ENCODE measurements around the gene CEP250.
"Not testable (repeated sequence)": the region's sequence is repeated elsewhere in the genome, so short reads cannot be mapped to it uniquely, and the experiment has no call there.

CEP250 gene

GRCh38 chr20:35497320-35497719 is 41.9 kb downstream of the CEP250 start:
- no peak for DNase-seq (ENCODE audit: low read depth)

- DNase-seq (ENCODE audit: low read depth): no peak
Observed at GRCh38 chr20:35497780-35498189, 42.4 kb downstream of the CEP250 start.

- no peak for DNase-seq (ENCODE audit: low read depth)
Observed at GRCh38 chr20:35499271-35499670, 43.9 kb downstream of the CEP250 start.

GRCh38 chr20:35502352-35502751 is 47.0 kb downstream of the CEP250 start:
- no peak for DNase-seq (ENCODE audit: low read depth)

GRCh38 chr20:35503281-35503680 is 47.9 kb downstream of the CEP250 start:
- no peak for DNase-seq (ENCODE audit: low read depth)

GRCh38 chr20:35503841-35504561 is 48.6 kb downstream of the CEP250 start:
- DNase-seq (ENCODE audit: low read depth): no peak

GRCh38 chr20:35504751-35505150 is 49.4 kb downstream of the CEP250 start:
- no peak for DNase-seq (ENCODE audit: low read depth)

- no peak for DNase-seq (ENCODE audit: low read depth)
Observed at GRCh38 chr20:35506179-35506578, 50.8 kb downstream of the CEP250 start.

- no peak for DNase-seq (ENCODE audit: low read depth)
Observed at GRCh38 chr20:35506872-35507638, 51.7 kb downstream of the CEP250 start.

- no peak for DNase-seq (ENCODE audit: low read depth)
Observed at GRCh38 chr20:35508493-35509218, 53.3 kb downstream of the CEP250 start.

- no peak for DNase-seq (ENCODE audit: low read depth)
Observed at GRCh38 chr20:35510951-35511735, 55.7 kb downstream of the CEP250 start.

GRCh38 chr20:35511814-35512420 is 56.5 kb downstream of the CEP250 start:
- no peak for DNase-seq (ENCODE audit: low read depth)

GRCh38 chr20:35514371-35514932 is 59.1 kb downstream of the CEP250 start:
- DNase-seq (ENCODE audit: low read depth): no peak

- no peak for DNase-seq (ENCODE audit: low read depth)
Observed at GRCh38 chr20:35515341-35515740, 59.9 kb downstream of the CEP250 start.

- no peak for DNase-seq (ENCODE audit: low read depth)
Observed at GRCh38 chr20:35515949-35516645, 60.7 kb downstream of the CEP250 start.

- no peak for DNase-seq (ENCODE audit: low read depth)
Observed at GRCh38 chr20:35517125-35517524, 61.7 kb downstream of the CEP250 start.

- not testable (repeated sequence) for DNase-seq (ENCODE audit: low read depth)
Observed at GRCh38 chr20:35517767-35518166, 62.4 kb downstream of the CEP250 start.

- DNase-seq (ENCODE audit: low read depth): no peak
Observed at GRCh38 chr20:35518955-35519354, 63.6 kb downstream of the CEP250 start.

- DNase-seq (ENCODE audit: low read depth): no peak
Observed at GRCh38 chr20:35523298-35523888, 68.0 kb downstream of the CEP250 start.

GRCh38 chr20:35525639-35526038 is 70.2 kb downstream of the CEP250 start:
- no peak for DNase-seq (ENCODE audit: low read depth)
